GM12878 (cell line): Measurements from ENCODE around the gene RGN. TPM values are rescaled to one million over a fixed set of nuclear protein-coding genes. Genes with fewer than 3 reads are reported as not detected.

Experiments
- ATAC-seq: fragments of 200-7000 bp; cut with Tn5 transposase; 3 replicates; pipeline ENCODE4 v1.9.1; 2020; ENCODE audit warnings: mild to moderate bottlenecking, moderate library complexity
- BruUV-seq: library from RNA; stranded (reverse); fragments of 400-500 nt; replicated peaks from 2 replicates; lab custom pipeline; 2021; lab: Mats Ljungman, UMichigan
- CTCF ChIA-PET: fragments of 300-600 bp; sonication (Branson Sonifier 250); formaldehyde crosslinking; extraction: SDS; loops from one replicate; lab custom pipeline; 2021; ENCODE audit warnings: inconsistent platforms; lab: Yijun Ruan, JAX
- POLR2A ChIA-PET: fragments of 350-600 bp; formaldehyde crosslinking; extraction: SDS; loops from one replicate; lab custom pipeline; 2021; ENCODE audit warnings: inconsistent platforms; lab: Charles Lee
- RAD21 ChIA-PET: fragments of 300-600 bp; sonication (Branson Sonifier 250); formaldehyde crosslinking; loops from one replicate; lab custom pipeline; 2023; ENCODE audit warnings: antibody characterized with exemption; ENCODE audit not compliant: unreplicated experiment; lab: Charles Lee
- SMC1A ChIA-PET: fragments of 300-600 bp; sonication (Branson Sonifier 250); formaldehyde crosslinking; loops from one replicate; lab custom pipeline; 2023; ENCODE audit not compliant: unreplicated experiment, uncharacterized antibody; lab: Charles Lee
- DNase-seq: peaks from one replicate; pipeline ENCODE4 v3.0.0-alpha.2; 2011; ENCODE audit warnings: low read depth, low spot score
- FAIRE-seq: peaks from 3 replicates; lab custom pipeline; 2011; peaks lifted over from hg19 to GRCh38; lab: Jason Lieb, UNC
- H2AFZ ChIP-seq: 2 replicates; pipeline ENCODE4 v1.6.0; 2011; ENCODE audit warnings: low read depth, low read length, control low read depth; ENCODE audit not compliant: control insufficient read depth
- H3K27ac ChIP-seq: 2 replicates; pipeline ENCODE4 v1.5.1; 2011; ENCODE audit warnings: control low read depth; ENCODE audit not compliant: control insufficient read depth, insufficient read depth
- H3K27me3 ChIP-seq, 2 experiments: replicated peaks in 1 of 2; 2 replicates each; pipeline versions ENCODE4 v1.6.0 to v1.6.1; 2011; ENCODE audit warnings: low read length in 1 of 2; ENCODE audit not compliant: control insufficient read depth in 2 of 2, insufficient read depth in 2 of 2
- H3K36me3 ChIP-seq, 2 experiments: 2 replicates each; pipeline ENCODE4 v1.5.1; 2011; ENCODE audit warnings: low read length in 1 of 2; ENCODE audit not compliant: control insufficient read depth in 2 of 2, insufficient read depth in 2 of 2
- H3K4me1 ChIP-seq: 2 replicates; pipeline ENCODE4 v1.6.1; 2011; ENCODE audit warnings: mild to moderate bottlenecking, low read length, moderate library complexity, mixed read lengths; ENCODE audit not compliant: control insufficient read depth, insufficient read depth
- H3K4me2 ChIP-seq: 2 replicates; pipeline ENCODE4 v1.6.0; 2011; ENCODE audit warnings: control low read depth; ENCODE audit not compliant: control insufficient read depth, insufficient read depth
- H3K4me3 ChIP-seq: fragments of 200-600 bp; sonication (generic); 2 replicates; pipeline ENCODE4 v1.5.1; 2016
- H3K79me2 ChIP-seq: 2 replicates; pipeline ENCODE4 v1.6.0; 2011; ENCODE audit warnings: low read length; ENCODE audit not compliant: control insufficient read depth, insufficient read depth
- H3K9ac ChIP-seq: 2 replicates; pipeline ENCODE4 v1.8.0; 2011; ENCODE audit warnings: low read length, control low read depth, mixed read lengths; ENCODE audit not compliant: control insufficient read depth, insufficient read depth
- H3K9me3 ChIP-seq: replicated peaks from 3 replicates; pipeline ENCODE4 v1.5.1; 2011; ENCODE audit warnings: mild to moderate bottlenecking, low read length; ENCODE audit not compliant: control insufficient read depth, insufficient read depth
- H4K20me1 ChIP-seq: 2 replicates; pipeline ENCODE4 v1.6.0; 2011; ENCODE audit not compliant: control insufficient read depth, insufficient read depth
- CBX5 ChIP-seq: sonication (generic); IDR thresholded peaks from 2 replicates; pipeline ENCODE4 v1.6.1; 2016; ENCODE audit warnings: low read depth, moderate library complexity, mild to moderate bottlenecking, inconsistent platforms
- CEBPB ChIP-seq, 2 experiments: fragments of 150-350 bp in 1 of 2; IDR thresholded peaks; 2 replicates each; pipeline ENCODE4 v1.6.1; 2012 to 2014; ENCODE audit warnings: low read depth in 2 of 2, low read length in 2 of 2, borderline replicate concordance in 1 of 2, inconsistent platforms in 1 of 2
- EED ChIP-seq: sonication (generic); IDR thresholded peaks from 2 replicates; pipeline ENCODE4 v1.6.1; 2016; ENCODE audit warnings: antibody characterized with exemption, low read depth
- MXI1 ChIP-seq: fragments of 150-350 bp; IDR thresholded peaks from 2 replicates; pipeline ENCODE4 v1.6.1; 2011; ENCODE audit warnings: low read depth, mild to moderate bottlenecking, inconsistent platforms, low read length, improper control_type of control experiment
- POLR2AphosphoS5 ChIP-seq: IDR thresholded peaks from 2 replicates; pipeline ENCODE4 v1.6.1; 2011; ENCODE audit warnings: mild to moderate bottlenecking, low read length, inconsistent platforms
- RAD21 ChIP-seq: IDR thresholded peaks from 2 replicates; pipeline ENCODE4 v1.6.1; 2011; ENCODE audit warnings: mild to moderate bottlenecking, low read depth, low read length, moderate library complexity; ENCODE audit not compliant: insufficient read depth
- RAD51 ChIP-seq: fragments of 450-650 bp; IDR thresholded peaks from 2 replicates; pipeline ENCODE4 v1.6.1; 2016; ENCODE audit warnings: moderate library complexity, mild to moderate bottlenecking, inconsistent platforms
- RELA ChIP-seq: fragments of 450-650 bp; IDR thresholded peaks from 2 replicates; pipeline ENCODE4 v1.8.0; 2014; ENCODE audit warnings: borderline replicate concordance; ENCODE audit not compliant: partially characterized antibody
- SIX5 ChIP-seq: IDR thresholded peaks from 2 replicates; pipeline ENCODE4 v1.6.1; 2011; ENCODE audit warnings: mild to moderate bottlenecking, low read depth, low read length, moderate library complexity; ENCODE audit not compliant: severe bottlenecking
- ZNF274 ChIP-seq: IDR thresholded peaks from one replicate; pipeline ENCODE4 v1.8.0; 2011; ENCODE audit not compliant: insufficient read length, insufficient read depth
- WGBS: methylation state at CpG from one replicate; pipeline ENCODE4 v1.1.6; 2016; ENCODE audit warnings: low lambda C conversion rate; ENCODE audit not compliant: insufficient replicate concordance, insufficient coverage; ENCODE audit errors: missing lambda C conversion rate; 5-methylcytosine and 5-hydroxymethylcytosine counted together
- in situ Hi-C: fragments of 300-500 bp; cut with MboI; formaldehyde crosslinking; loops from 9 replicates; pipeline ENCODE4 v1.14.3; 2018; ENCODE audit warnings: mixed read lengths
- intact Hi-C: fragments of 100-400 bp; cut with micrococcal nuclease; formaldehyde crosslinking; loops from one replicate; pipeline ENCODE4 v1.14.2; 2022; ENCODE audit not compliant: unreplicated experiment
- polyA plus RNA-seq, 11 experiments: library from polyadenylated mRNA; depleted of rRNA in 4 of 11; unstranded in 6 of 11; stranded (reverse) in 5 of 11; fragments of >200 nt; fragmentation: Nextera tagmentation in 4 of 11; fragmentation: Illumina TruSeq in 1 of 11; extraction: Ambion mirVana in 4 of 11; extraction: Trizol in 1 of 11; gene quantifications; 1 replicate in 1 of 11; 2 replicates in 10 of 11; pipeline versions ENCODE4 v1.2.1 to v1.2.3, GENCODE V29; 2011 to 2016; ENCODE audit warnings: inconsistent platforms in 2 of 11, missing spikeins in 2 of 11, low read depth in 1 of 11
- total RNA-seq, 4 experiments: library from RNA; depleted of rRNA in 3 of 4; stranded (reverse); fragments of >200 nt in 3 of 4; fragmentation: Illumina TruSeq in 1 of 4; extraction: Trizol in 1 of 4; gene quantifications; 2 replicates each; pipeline versions ENCODE4 v1.2.1 to v1.2.3, GENCODE V29; 2013 to 2021
- TF ChIP-seq, protein P1 (sequence below): fragments of 450-650 bp; IDR thresholded peaks from 2 replicates; pipeline ENCODE4 v1.6.1; 2016; ENCODE audit warnings: mild to moderate bottlenecking, moderate library complexity, borderline replicate concordance
- TF ChIP-seq, protein P2 (sequence below): fragments of 450-650 bp; IDR thresholded peaks from 2 replicates; pipeline ENCODE4 v1.6.1; 2018; ENCODE audit warnings: mild to moderate bottlenecking, low read depth, moderate library complexity; ENCODE audit not compliant: partially characterized antibody
- TF ChIP-seq, protein P3 (sequence below): IDR thresholded peaks from 2 replicates; pipeline ENCODE4 v1.6.1; 2012; ENCODE audit warnings: low read depth, low read length, improper control_type of control experiment

RGN gene
- total and polyA plus RNA-seq, 10 of the 15 experiments (the other 5 are each of a cell fraction or from before 2014, with no cell fraction given), result 0.15 TPM; not detected in 9

DNA sequence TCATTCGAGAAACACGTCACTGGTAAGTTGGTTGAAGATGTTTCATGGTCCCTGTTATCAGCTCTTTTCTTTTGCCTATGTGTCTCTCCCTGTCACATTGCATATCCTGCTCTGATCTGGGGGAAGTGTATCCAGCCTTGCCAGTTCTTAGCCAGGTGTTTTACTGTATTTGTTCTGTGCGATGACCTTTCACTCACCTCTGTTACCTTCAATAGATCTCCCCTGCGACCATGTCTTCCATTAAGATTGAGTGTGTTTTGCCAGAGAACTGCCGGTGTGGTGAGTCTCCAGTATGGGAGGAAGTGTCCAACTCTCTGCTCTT is 2.6 kb downstream of the RGN start:
- no peak for ATAC-seq
- no peak overlapping the region for H3K4me3 ChIP-seq
- no peaks in the 10 kb centered on the region for H3K36me3 ChIP-seq
- no peak overlapping the region for H3K4me2 ChIP-seq
- POLR2A ChIA-PET, result interaction anchor here (0.5 kb wide), 1 partner anchor 289 kb away, joined by 3 read pairs; no protein-coding TSS in a partner anchor
- TF ChIP-seq POLR2AphosphoS5 (no peak), CEBPB (IDR thresholded peaks at IDR 0.05; ENCODE audit: borderline replicate concordance in 1 of 2, low read depth in 2 of 2, low read length in 2 of 2) (no peak), ZNF274 (no peak), RAD21 (no peak), MXI1 (no peak), RAD51 (no peak), RELA (no peak), CBX5 (no peak), SIX5 (no peak), EED (no peak)
- TF ChIP-seq, protein P1, sequence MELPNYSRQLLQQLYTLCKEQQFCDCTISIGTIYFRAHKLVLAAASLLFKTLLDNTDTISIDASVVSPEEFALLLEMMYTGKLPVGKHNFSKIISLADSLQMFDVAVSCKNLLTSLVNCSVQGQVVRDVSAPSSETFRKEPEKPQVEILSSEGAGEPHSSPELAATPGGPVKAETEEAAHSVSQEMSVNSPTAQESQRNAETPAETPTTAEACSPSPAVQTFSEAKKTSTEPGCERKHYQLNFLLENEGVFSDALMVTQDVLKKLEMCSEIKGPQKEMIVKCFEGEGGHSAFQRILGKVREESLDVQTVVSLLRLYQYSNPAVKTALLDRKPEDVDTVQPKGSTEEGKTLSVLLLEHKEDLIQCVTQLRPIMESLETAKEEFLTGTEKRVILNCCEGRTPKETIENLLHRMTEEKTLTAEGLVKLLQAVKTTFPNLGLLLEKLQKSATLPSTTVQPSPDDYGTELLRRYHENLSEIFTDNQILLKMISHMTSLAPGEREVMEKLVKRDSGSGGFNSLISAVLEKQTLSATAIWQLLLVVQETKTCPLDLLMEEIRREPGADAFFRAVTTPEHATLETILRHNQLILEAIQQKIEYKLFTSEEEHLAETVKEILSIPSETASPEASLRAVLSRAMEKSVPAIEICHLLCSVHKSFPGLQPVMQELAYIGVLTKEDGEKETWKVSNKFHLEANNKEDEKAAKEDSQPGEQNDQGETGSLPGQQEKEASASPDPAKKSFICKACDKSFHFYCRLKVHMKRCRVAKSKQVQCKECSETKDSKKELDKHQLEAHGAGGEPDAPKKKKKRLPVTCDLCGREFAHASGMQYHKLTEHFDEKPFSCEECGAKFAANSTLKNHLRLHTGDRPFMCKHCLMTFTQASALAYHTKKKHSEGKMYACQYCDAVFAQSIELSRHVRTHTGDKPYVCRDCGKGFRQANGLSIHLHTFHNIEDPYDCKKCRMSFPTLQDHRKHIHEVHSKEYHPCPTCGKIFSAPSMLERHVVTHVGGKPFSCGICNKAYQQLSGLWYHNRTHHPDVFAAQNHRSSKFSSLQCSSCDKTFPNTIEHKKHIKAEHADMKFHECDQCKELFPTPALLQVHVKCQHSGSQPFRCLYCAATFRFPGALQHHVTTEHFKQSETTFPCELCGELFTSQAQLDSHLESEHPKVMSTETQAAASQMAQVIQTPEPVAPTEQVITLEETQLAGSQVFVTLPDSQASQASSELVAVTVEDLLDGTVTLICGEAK, result no peak
- TF ChIP-seq, protein P2, sequence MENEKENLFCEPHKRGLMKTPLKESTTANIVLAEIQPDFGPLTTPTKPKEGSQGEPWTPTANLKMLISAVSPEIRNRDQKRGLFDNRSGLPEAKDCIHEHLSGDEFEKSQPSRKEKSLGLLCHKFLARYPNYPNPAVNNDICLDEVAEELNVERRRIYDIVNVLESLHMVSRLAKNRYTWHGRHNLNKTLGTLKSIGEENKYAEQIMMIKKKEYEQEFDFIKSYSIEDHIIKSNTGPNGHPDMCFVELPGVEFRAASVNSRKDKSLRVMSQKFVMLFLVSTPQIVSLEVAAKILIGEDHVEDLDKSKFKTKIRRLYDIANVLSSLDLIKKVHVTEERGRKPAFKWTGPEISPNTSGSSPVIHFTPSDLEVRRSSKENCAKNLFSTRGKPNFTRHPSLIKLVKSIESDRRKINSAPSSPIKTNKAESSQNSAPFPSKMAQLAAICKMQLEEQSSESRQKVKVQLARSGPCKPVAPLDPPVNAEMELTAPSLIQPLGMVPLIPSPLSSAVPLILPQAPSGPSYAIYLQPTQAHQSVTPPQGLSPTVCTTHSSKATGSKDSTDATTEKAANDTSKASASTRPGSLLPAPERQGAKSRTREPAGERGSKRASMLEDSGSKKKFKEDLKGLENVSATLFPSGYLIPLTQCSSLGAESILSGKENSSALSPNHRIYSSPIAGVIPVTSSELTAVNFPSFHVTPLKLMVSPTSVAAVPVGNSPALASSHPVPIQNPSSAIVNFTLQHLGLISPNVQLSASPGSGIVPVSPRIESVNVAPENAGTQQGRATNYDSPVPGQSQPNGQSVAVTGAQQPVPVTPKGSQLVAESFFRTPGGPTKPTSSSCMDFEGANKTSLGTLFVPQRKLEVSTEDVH, result no peak
- TF ChIP-seq, protein P3, sequence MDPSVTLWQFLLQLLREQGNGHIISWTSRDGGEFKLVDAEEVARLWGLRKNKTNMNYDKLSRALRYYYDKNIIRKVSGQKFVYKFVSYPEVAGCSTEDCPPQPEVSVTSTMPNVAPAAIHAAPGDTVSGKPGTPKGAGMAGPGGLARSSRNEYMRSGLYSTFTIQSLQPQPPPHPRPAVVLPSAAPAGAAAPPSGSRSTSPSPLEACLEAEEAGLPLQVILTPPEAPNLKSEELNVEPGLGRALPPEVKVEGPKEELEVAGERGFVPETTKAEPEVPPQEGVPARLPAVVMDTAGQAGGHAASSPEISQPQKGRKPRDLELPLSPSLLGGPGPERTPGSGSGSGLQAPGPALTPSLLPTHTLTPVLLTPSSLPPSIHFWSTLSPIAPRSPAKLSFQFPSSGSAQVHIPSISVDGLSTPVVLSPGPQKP, result no peak
- no peaks in the 10 kb centered on the region for H3K9me3 ChIP-seq
- FAIRE-seq, result no peak
- H3K27ac ChIP-seq, result no peak overlapping the region
- CTCF ChIA-PET, result interaction anchor here (3.8 kb wide), 1 partner anchor 12 kb away, joined by 12 read pairs; no protein-coding TSS in a partner anchor
- no peaks in the 10 kb centered on the region for H3K4me1 ChIP-seq
- DNase-seq, result no peak
- RAD21 ChIA-PET, result no interaction called here
- no TSS peak for BruUV-seq
- 57% methylated on average over 5 of the region's 5 CpGs for whole genome bisulfite sequencing
- intact Hi-C loops (no loop called here), in situ Hi-C loops (no loop called here)
- H4K20me1 ChIP-seq, result no peaks in the 10 kb centered on the region
- no peak overlapping the region for H3K9ac ChIP-seq
- H3K79me2 ChIP-seq, result no peaks in the 10 kb centered on the region
- H2AFZ ChIP-seq, result no peak overlapping the region
- H3K27me3 ChIP-seq, result no peaks in the 10 kb centered on the region; a peak in 1 of 4 replicates
- SMC1A ChIA-PET, result interaction anchor here (0.8 kb wide), 1 partner anchor 19 kb away, joined by 3 read pairs; no protein-coding TSS in a partner anchor
